GM21515 (cell line): Measurements from ENCODE around the gene PSMD13.

Source experiments
- ATAC-seq: cut with Tn5 transposase; IDR thresholded peaks from one replicate; pipeline ENCODE4 v1.9.1; 2021; ENCODE audit not compliant: unreplicated experiment

Gene PSMD13

DNA sequence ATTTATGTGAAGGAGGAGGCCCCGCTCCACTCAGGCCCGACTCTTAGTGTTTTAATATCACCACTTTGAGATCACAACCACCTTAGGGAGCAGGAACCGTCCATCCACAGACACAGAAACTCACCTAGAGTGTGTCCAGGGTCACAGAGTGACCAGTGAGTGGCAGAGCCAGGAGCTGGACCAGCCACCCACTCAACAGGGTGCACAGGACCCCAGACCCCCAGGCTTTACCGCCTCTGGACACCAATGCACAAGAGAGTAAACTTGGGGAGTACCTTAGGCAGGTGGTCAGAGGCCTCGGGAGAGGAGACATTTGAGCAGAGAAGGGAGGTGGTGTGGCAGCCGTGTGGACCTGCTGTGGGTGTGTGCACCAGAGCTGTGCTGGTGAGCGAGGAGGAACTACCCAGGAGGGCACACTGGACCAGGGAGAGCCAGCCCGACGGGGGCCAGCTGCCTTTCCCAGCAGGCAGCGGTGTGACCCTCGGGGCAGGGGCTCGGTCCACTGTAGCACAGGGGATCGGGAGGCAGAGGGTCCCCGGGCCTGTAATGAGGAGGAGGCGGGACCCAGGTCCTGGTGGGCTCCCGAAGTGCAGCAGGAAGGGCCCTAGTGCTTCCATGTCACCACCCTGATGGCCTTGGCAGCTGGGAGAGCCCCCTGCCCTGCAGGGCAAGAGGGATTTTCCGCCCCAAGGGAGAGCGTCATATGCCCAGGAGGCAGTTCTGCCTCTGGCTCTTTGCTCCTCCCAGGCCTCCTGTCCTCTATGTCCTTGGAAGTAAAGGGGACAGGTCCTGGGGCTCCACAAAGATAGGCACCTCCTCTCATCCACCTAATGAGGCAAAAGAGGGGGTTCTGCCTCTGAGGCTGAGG lies 33.9 kb downstream of the PSMD13 start:
- no peak for ATAC-seq

DNA sequence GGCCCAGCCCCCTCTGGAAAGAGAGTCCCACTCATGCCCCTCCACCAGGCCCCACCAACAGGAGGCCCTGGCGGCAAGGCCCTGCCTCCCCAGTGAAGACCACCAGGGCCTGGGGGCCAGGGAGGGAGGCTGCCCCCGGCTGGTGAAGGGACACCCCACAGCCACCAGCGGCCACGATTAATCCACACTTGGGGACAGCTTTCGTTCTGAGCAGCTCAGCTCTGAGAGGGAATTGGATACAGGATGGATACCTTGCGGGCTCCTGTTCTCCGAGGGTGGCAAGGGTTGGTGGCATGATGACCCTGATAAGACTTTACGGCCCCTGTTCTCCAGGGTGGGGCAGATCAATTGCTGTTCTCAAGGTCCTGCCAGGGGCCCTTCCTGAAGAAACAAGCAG lies 34.5 kb downstream of the PSMD13 start:
- no peak for ATAC-seq

DNA sequence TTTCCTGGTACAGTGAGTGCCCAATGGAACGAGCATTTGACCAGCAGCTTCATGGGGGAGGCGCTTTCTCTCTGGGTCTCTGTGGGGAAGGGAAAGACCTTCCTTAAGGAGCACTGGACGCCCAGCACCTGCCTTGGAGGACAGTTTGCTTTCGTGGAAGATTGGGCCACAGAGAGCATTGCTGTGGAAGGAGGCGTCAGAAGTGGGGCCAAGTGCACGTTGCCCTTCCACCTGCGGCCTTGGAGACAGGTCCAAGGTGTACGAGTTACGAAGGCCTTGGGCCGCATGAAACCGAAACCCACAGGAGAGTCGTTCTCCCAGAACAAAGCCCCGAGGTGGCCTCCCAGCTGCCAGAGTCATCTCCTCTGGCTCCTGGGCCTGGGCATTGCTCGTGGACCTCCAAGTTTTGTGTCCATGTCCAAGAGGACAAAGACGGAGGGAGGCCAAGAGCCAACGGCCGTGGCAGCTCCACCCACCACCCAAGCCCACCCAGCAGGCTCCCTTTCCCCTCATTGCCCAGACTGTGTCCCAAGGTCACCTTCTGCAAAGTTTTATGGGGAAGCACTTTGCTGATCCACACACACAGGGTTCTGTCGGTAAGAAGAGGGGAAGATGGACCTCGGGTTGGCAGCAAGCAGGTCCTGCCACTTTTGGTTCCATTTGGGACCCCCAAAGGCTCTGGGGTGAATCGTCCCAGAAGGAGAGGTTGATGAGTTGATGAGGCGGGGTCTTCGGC lies 35.6 kb downstream of the PSMD13 start:
- no peak for ATAC-seq

DNA sequence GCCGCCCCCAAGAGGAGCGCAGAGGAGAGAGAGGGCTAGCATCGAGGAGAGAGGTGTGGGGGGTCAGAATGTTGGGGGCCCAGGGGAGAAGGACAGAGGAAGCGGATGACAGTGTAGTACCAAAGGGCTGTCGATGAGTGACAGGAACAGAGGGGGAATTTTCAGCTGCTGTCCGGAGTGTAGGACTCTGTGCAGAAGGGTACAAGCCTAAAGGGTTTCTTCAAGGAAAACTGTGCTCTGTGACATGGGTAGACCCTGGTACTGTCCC lies 36.1 kb downstream of the PSMD13 start:
- no peak for ATAC-seq

DNA sequence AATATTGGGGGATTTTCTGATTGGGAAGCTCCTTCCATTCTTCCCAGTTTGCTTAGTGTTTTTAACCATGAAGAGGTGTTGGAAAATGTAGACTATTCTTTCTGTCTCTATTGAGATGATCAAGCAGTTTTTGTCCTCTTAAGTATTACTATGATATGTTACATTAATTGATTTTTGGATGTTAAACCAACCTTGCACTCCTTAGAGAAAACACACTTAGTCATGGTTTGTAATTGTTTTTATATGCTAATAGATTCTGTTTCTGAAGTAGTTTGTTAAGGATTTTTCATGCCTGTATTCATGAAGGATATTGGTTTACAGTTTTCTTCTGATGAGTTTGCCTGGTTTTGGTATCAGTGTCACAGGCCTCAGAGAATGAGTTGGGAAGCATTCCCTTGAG lies 39.4 kb downstream of the PSMD13 start:
- ATAC-seq, result no peak

DNA sequence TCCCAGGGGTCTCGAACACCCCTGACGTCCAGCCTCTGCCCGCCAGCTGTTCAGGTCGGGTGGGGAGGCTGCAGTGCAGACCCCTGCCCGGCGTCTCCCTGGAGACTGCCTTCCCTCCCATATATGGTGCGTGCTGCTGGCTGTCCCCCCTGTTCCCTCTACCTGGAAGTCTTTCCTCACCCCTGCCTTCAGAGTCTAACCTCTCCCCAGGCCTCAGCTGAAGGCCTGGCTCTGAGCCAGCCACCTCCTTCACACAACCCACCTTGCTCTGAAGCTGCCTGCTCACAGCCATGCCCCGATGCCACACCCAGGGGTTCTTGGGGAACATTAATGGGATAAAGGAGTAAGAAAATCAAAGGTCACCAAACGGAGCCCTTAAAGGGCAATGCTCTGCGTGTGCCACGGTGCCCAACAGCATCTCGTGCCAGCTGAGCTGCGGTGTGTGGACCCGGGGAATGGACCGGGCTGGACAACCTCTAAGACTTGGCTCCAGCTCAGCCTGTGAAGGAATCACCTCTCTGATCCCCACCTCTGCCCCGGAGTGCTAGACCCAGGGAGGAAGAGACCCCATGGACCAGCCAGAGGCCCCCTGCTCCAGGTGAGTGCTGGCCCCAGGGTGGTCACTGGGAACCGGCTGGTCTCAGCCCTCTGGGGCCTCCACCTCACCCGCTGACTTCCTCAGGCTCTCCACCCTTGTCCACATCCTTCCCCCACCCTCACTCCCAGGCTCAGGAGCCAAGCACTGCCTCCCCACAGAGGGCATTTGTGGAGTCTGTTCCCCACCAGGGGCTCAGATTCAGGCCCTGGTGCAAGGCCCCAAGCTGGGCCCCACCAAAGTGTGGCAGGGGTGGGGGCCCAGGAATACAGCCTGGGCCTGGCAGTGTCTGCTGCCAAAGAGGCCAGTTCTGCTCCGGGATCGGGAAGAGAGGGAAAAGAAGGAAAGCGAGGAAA lies 41.5 kb downstream of the PSMD13 start, which contains the start of gene NLRP6:
NLRP6 (plus strand) TSS at position 407 of the 951 bp plus-strand sequence; CDS start at position 570, 163 bp downstream.
- no peak for ATAC-seq

DNA sequence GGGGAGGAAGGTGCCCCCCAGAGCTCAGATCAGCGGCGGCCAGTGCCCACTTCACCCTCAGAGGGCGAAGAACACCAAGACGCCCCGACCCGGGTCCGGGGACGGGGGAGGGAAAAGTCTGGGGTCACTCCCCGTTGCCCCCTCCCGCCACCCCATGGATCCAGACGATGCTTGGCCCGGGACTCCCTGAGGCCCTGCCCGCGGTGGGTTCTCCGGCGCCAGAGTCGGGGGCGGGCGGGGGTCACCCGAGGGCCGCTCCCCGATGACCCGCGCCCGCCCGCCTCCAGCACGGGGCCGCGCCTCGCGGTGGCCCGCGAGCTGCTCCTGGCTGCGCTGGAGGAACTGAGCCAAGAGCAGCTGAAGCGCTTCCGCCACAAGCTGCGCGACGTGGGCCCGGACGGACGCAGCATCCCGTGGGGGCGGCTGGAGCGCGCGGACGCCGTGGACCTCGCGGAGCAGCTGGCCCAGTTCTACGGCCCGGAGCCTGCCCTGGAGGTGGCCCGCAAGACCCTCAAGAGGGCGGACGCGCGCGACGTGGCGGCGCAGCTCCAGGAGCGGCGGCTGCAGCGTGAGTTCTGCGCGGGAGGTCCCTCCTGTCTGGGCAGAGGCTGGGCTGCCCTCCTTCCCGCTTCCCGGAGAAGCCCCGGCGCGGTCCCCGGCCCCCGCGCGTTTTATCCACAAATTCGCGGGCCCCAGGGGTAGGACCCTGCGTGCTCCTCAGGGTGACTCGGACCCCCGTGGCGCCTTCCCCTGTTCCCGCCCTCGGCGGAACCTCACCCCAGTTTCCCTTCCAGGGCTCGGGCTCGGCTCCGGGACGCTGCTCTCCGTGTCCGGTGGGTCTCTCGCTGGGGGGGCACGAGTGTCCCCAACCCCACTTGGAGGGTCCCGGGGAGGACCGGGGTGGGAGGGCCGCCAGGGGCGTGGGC lies 42.5 kb downstream of the PSMD13 start:
- no peak for ATAC-seq

DNA sequence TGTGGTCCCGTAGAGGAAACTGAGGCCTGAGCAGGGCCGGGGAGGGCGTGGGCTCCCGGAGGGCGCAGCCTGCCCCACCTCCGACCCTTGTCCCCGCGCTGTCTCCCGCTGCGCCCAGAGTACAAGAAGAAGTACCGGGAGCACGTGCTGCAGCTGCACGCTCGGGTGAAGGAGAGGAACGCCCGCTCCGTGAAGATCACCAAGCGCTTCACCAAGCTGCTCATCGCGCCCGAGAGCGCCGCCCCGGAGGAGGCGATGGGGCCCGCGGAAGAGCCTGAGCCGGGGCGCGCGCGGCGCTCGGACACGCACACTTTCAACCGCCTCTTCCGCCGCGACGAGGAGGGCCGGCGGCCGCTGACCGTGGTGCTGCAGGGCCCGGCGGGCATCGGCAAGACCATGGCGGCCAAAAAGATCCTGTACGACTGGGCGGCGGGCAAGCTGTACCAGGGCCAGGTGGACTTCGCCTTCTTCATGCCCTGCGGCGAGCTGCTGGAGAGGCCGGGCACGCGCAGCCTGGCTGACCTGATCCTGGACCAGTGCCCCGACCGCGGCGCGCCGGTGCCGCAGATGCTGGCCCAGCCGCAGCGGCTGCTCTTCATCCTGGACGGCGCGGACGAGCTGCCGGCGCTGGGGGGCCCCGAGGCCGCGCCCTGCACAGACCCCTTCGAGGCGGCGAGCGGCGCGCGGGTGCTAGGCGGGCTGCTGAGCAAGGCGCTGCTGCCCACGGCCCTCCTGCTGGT lies 43.4 kb downstream of the PSMD13 start:
- ATAC-seq, result no peak

DNA sequence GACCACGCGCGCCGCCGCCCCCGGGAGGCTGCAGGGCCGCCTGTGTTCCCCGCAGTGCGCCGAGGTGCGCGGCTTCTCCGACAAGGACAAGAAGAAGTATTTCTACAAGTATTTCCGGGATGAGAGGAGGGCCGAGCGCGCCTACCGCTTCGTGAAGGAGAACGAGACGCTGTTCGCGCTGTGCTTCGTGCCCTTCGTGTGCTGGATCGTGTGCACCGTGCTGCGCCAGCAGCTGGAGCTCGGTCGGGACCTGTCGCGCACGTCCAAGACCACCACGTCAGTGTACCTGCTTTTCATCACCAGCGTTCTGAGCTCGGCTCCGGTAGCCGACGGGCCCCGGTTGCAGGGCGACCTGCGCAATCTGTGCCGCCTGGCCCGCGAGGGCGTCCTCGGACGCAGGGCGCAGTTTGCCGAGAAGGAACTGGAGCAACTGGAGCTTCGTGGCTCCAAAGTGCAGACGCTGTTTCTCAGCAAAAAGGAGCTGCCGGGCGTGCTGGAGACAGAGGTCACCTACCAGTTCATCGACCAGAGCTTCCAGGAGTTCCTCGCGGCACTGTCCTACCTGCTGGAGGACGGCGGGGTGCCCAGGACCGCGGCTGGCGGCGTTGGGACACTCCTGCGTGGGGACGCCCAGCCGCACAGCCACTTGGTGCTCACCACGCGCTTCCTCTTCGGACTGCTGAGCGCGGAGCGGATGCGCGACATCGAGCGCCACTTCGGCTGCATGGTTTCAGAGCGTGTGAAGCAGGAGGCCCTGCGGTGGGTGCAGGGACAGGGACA lies 44.1 kb downstream of the PSMD13 start:
- no peak for ATAC-seq

DNA sequence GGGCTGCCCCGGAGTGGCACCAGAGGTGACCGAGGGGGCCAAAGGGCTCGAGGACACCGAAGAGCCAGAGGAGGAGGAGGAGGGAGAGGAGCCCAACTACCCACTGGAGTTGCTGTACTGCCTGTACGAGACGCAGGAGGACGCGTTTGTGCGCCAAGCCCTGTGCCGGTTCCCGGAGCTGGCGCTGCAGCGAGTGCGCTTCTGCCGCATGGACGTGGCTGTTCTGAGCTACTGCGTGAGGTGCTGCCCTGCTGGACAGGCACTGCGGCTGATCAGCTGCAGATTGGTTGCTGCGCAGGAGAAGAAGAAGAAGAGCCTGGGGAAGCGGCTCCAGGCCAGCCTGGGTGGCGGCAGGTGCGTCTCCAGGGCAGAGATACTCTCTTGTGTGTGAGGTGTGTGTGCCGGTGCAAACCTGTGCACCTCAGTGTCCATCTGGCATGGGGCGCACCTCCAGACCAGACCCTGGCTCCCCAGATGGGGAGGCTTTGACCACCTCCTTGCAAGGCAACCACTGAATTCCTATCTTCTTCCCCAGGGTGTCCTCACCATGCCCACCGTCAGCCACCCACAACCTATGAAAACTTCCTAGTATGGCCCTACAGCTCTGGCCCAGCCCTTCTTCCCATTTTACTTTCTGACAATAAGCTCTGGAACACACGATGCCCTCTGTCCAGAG lies 44.8 kb downstream of the PSMD13 start:
- ATAC-seq, result no peak

DNA sequence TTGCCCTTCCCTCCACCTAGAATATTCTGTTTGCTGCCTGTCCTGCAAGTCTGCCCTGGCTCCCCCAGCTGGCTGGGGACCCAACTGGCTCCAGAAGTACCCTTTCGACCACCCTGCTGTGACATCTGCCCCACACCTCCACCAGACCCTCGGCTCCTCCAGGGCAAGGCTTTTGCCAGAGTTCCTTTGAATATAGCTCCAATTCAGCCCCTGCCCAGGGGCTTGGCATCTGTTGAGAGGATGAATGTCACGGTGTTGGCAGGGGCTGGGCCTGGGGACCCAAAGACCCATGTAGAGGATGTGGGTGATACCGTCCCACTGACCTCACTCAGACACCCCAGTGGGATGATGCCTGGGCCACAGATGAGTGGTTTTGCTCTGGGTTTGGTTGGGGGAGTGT lies 45.4 kb downstream of the PSMD13 start:
- ATAC-seq, result no peak

DNA sequence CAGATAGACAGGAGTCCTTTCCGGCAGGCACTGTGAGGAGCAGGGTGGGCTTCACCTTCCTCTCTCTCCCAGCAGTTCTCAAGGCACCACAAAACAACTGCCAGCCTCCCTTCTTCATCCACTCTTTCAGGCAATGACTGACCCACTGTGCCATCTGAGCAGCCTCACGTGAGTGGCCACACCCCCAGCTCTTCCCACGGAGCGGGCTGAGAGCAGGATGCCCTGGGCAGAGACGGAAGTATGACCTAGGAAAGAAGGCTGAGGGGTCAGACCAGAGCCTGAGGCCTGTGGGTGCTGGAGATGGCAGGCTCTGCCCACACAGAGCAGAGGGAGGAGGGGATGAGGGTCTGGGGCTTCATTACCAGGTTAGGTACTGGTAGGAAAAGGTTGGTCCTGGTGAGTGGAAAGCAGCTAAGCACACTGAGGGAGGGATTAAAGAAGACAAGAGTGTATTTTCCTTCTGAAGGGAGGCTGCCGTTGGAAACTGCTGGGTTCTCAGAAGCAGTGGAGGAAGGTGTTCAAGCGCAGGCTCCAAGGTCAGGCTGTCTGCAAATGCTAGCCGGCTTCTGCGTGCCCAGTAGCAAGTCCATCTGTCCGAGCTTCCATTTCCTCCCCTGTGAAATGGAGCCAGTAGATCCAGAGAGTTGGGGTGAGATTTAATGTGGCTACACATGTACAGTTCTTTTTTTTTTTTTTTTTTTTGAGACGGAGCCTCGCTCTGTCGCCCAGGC lies 46.0 kb downstream of the PSMD13 start:
- no peak for ATAC-seq

DNA sequence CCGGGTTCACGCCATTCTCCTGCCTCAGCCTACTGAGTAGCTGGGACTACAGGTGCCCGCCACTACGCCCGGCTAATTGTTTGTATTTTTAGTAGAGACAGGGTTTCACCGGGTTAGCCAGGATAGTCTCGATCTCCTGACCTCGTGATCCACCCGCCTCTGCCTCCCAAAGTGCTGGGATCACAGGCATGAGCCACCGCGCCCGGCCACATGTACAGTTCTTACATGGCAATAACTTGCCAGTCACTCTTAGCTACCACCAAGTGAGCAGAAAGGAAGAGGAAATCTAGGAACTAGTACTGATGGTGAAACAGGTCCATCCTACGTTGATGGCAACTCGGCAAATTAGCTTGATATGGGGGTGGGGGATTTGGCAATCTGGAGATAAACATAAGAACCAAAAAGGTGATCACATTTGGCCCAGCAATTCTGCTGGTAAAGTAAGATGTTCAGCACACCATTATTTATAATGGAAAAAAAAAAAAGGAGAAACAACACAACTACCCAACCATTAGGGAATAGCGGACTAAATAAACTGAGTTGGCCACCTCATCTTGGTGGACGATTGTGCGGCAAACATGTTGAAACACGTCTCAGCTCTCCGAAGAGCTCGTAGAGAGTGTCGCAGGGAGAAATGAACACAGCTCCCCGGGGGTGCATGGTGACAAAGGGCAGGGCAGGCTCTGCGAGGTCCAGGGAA lies 46.8 kb downstream of the PSMD13 start:
- ATAC-seq, result no peak

DNA sequence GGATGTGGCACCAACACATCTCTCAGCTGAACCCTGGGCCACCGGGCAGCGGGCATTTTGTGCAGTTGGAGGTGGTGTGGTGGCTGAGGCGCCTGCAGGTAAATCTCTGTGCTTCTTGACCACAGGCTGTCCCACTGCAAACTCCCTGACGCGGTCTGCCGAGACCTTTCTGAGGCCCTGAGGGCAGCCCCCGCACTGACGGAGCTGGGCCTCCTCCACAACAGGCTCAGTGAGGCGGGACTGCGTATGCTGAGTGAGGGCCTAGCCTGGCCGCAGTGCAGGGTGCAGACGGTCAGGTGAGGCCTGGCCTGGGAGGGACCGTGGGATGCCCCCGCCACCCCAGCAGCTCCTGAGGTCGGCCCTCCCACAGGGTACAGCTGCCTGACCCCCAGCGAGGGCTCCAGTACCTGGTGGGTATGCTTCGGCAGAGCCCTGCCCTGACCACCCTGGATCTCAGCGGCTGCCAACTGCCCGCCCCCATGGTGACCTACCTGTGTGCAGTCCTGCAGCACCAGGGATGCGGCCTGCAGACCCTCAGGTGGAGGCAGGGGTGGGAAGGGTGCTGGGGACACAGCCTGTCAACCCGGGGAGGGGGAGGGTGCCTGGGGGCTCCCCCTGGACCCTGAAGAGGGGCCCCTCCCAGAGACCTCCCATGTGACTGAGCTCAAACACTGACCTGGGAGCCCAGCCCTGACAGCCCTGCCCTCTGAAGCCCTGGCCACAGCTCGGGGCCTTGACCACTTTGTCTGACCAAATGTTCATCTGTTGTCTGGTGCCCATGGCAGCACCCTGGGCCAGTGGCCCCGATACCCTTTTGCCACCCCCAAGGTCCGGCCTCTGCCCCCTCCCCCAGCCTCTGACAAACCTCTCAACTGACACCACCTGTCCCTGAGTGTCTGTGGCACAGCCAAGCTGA lies 47.6 kb downstream of the PSMD13 start:
- no peak for ATAC-seq

DNA sequence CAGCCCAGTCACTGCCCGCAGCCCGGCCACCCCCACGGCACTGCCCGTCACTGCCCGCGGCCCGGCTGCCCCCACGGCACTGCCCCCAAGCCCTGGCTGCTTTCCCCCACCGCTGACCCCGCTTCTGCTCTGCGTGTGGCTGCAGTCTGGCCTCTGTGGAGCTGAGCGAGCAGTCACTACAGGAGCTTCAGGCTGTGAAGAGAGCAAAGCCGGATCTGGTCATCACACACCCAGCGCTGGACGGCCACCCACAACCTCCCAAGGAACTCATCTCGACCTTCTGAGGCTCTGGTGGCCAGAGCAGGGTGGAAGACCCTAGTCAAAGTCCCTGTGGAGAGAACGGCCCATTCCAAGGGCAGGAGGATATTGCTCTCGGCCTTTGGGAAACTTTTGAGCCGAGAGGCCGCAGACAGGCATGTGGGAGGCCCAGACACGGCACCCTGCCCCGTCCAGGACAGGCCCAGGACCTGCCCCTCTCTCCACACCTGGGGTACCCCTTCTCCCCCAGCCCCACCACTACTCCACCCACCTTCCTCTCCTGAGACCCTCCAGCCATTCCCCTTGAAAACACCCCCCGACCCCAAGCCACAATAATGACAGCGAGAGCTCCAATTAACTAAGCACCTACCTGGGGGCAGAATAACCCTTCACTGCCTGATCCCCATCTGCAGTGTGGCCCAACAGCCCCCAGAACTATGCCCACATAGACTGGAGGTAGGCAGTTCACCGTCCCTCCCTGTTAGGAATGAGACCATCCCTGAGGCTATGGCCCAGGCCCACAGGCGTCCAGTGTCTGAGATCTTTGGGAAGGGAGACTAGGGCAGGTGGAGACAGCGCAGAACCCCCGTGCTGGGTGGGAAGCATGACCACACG lies 48.5 kb downstream of the PSMD13 start:
- ATAC-seq, result no peak
